Measurements from ENCODE around the gene CEP170. TPM values are rescaled to one million over a fixed set of nuclear protein-coding genes. Genes with fewer than 3 reads are reported as not detected.
"Not testable (repeated sequence)": the region's sequence is repeated elsewhere in the genome, so short reads cannot be mapped to it uniquely, and the experiment has no call there.

Gene CEP170
- total RNA-seq, 1 donor from 2014 or later, result 47.6 TPM

- DNase-seq (ENCODE audit: low spot score), result no peak
- Mint-ChIP-seq H3K27ac (no peak overlapping the region), H3K9me3 (no peaks in the 10 kb centered on the region), H3K27me3 (ENCODE audit: insufficient read depth) (no peaks in the 10 kb centered on the region), H3K4me1 (ENCODE audit: low read depth) (no peaks in the 10 kb centered on the region), H3K36me3 (ENCODE audit: low read depth) (peaks cover 9% of the 10 kb centered on the region), H3K4me3 (no peak overlapping the region)
- intact Hi-C loops (cut with micrococcal nuclease), result no loop called here
Observed at GRCh38 chr1:243213045-243213787, 41.9 kb downstream of the CEP170 start.

- H3K9me3 Mint-ChIP-seq; H3K27ac Mint-ChIP-seq; H3K4me1 Mint-ChIP-seq (ENCODE audit: low read depth); H3K4me3 Mint-ChIP-seq; intact Hi-C loops (cut with micrococcal nuclease); H3K27me3 Mint-ChIP-seq (ENCODE audit: insufficient read depth); DNase-seq (ENCODE audit: low spot score); H3K36me3 Mint-ChIP-seq (ENCODE audit: low read depth): not testable (repeated sequence)
Observed at GRCh38 chr1:243211984-243212383, 43.1 kb downstream of the CEP170 start.

- peaks cover 14% of the 10 kb centered on the region for H3K36me3 Mint-ChIP-seq (ENCODE audit: low read depth)
- H3K4me1 Mint-ChIP-seq (ENCODE audit: low read depth); DNase-seq (ENCODE audit: low spot score); H3K27ac Mint-ChIP-seq; H3K4me3 Mint-ChIP-seq; H3K27me3 Mint-ChIP-seq (ENCODE audit: insufficient read depth); H3K9me3 Mint-ChIP-seq; intact Hi-C loops (cut with micrococcal nuclease): not testable (repeated sequence)
Observed at GRCh38 chr1:243205026-243205501, 50.0 kb downstream of the CEP170 start.

- H3K4me1 Mint-ChIP-seq (ENCODE audit: low read depth); intact Hi-C loops (cut with micrococcal nuclease); H3K4me3 Mint-ChIP-seq; DNase-seq (ENCODE audit: low spot score); H3K9me3 Mint-ChIP-seq; H3K27me3 Mint-ChIP-seq (ENCODE audit: insufficient read depth); H3K27ac Mint-ChIP-seq: not testable (repeated sequence)
- H3K36me3 Mint-ChIP-seq (ENCODE audit: low read depth), result peaks cover 14% of the 10 kb centered on the region
Observed at GRCh38 chr1:243204336-243204735, 50.7 kb downstream of the CEP170 start.

- H3K27me3 Mint-ChIP-seq (ENCODE audit: insufficient read depth); H3K4me3 Mint-ChIP-seq; H3K27ac Mint-ChIP-seq; DNase-seq (ENCODE audit: low spot score); H3K9me3 Mint-ChIP-seq; intact Hi-C loops (cut with micrococcal nuclease); H3K4me1 Mint-ChIP-seq (ENCODE audit: low read depth): not testable (repeated sequence)
- H3K36me3 Mint-ChIP-seq (ENCODE audit: low read depth), result peaks cover 16% of the 10 kb centered on the region
Observed at GRCh38 chr1:243203196-243203595, 51.9 kb downstream of the CEP170 start.

- H3K4me3 Mint-ChIP-seq; H3K27me3 Mint-ChIP-seq (ENCODE audit: insufficient read depth): not testable (repeated sequence)
Observed at GRCh38 chr1:243201316-243201715, 53.8 kb downstream of the CEP170 start.

GRCh38 chr1:243197524-243197923 is 57.6 kb downstream of the CEP170 start:
- H3K4me3 Mint-ChIP-seq; H3K27me3 Mint-ChIP-seq (ENCODE audit: insufficient read depth); H3K27ac Mint-ChIP-seq; H3K4me1 Mint-ChIP-seq (ENCODE audit: low read depth); intact Hi-C loops (cut with micrococcal nuclease); H3K9me3 Mint-ChIP-seq; DNase-seq (ENCODE audit: low spot score): not testable (repeated sequence)
- H3K36me3 Mint-ChIP-seq (ENCODE audit: low read depth), result peaks cover 15% of the 10 kb centered on the region

More at GRCh38 chr1:243201316-243201715, 53.8 kb downstream of the CEP170 start:
- intact Hi-C loops (cut with micrococcal nuclease); H3K9me3 Mint-ChIP-seq; H3K4me1 Mint-ChIP-seq (ENCODE audit: low read depth); DNase-seq (ENCODE audit: low spot score); H3K27ac Mint-ChIP-seq: not testable (repeated sequence)
- H3K36me3 Mint-ChIP-seq (ENCODE audit: low read depth), result peaks cover 23% of the 10 kb centered on the region

- intact Hi-C loops (cut with micrococcal nuclease); H3K9me3 Mint-ChIP-seq; H3K27ac Mint-ChIP-seq; H3K4me1 Mint-ChIP-seq (ENCODE audit: low read depth); H3K27me3 Mint-ChIP-seq (ENCODE audit: insufficient read depth); H3K4me3 Mint-ChIP-seq; DNase-seq (ENCODE audit: low spot score): not testable (repeated sequence)
- peaks cover 17% of the 10 kb centered on the region for H3K36me3 Mint-ChIP-seq (ENCODE audit: low read depth)
Observed at GRCh38 chr1:243193330-243193729, 61.8 kb downstream of the CEP170 start.

- H3K27me3 Mint-ChIP-seq (ENCODE audit: insufficient read depth); H3K9me3 Mint-ChIP-seq; DNase-seq (ENCODE audit: low spot score); H3K27ac Mint-ChIP-seq; H3K4me1 Mint-ChIP-seq (ENCODE audit: low read depth); H3K4me3 Mint-ChIP-seq: not testable (repeated sequence)
- H3K36me3 Mint-ChIP-seq (ENCODE audit: low read depth), result peaks cover 19% of the 10 kb centered on the region
- intact Hi-C loops (cut with micrococcal nuclease), result loop anchor here (10.0 kb wide), 1 partner anchor 68 kb away; the partner anchor contains the start of genes CEP170 and SDCCAG8
Observed at GRCh38 chr1:243186201-243186995, 68.7 kb downstream of the CEP170 start.

- not testable (repeated sequence) for H3K27me3 Mint-ChIP-seq (ENCODE audit: insufficient read depth); H3K27ac Mint-ChIP-seq; H3K4me3 Mint-ChIP-seq; H3K9me3 Mint-ChIP-seq; DNase-seq (ENCODE audit: low spot score)
- intact Hi-C loops (cut with micrococcal nuclease), result loop anchor here (10.0 kb wide), 1 partner anchor 70 kb away; the partner anchor contains the start of genes CEP170 and SDCCAG8
- Mint-ChIP-seq H3K4me1 (ENCODE audit: low read depth) (peaks cover 12% of the 10 kb centered on the region), H3K36me3 (ENCODE audit: low read depth) (peaks cover 22% of the 10 kb centered on the region)
Observed at GRCh38 chr1:243184787-243185186, 70.3 kb downstream of the CEP170 start.

- intact Hi-C loops (cut with micrococcal nuclease), result loop anchor here (10.0 kb wide), 1 partner anchor 71 kb away; the partner anchor contains the start of genes CEP170 and SDCCAG8
- not testable (repeated sequence) for H3K27me3 Mint-ChIP-seq (ENCODE audit: insufficient read depth); H3K4me3 Mint-ChIP-seq; DNase-seq (ENCODE audit: low spot score); H3K27ac Mint-ChIP-seq; H3K9me3 Mint-ChIP-seq
- Mint-ChIP-seq H3K36me3 (ENCODE audit: low read depth) (peaks cover 26% of the 10 kb centered on the region), H3K4me1 (ENCODE audit: low read depth) (peaks cover 17% of the 10 kb centered on the region)
Observed at GRCh38 chr1:243183661-243184060, 71.4 kb downstream of the CEP170 start.

- intact Hi-C loops (cut with micrococcal nuclease), result loop anchor here (10.0 kb wide), 1 partner anchor 72 kb away; the partner anchor contains the start of genes CEP170 and SDCCAG8
Observed at GRCh38 chr1:243183176-243183575, 71.9 kb downstream of the CEP170 start.

GRCh38 chr1:243179720-243180119 is 75.4 kb downstream of the CEP170 start:
- no peaks in the 10 kb centered on the region for H3K27me3 Mint-ChIP-seq (ENCODE audit: insufficient read depth)
- no peaks in the 10 kb centered on the region for H3K9me3 Mint-ChIP-seq
- intact Hi-C loops (cut with micrococcal nuclease), result loop anchor here (10.0 kb wide), 1 partner anchor 75 kb away; the partner anchor contains the start of genes CEP170 and SDCCAG8
- peak overlapping the region; percentile 46 for H3K27ac Mint-ChIP-seq
- H3K4me1 Mint-ChIP-seq (ENCODE audit: low read depth), result peaks cover 17% of the 10 kb centered on the region
- DNase-seq (ENCODE audit: low spot score), result no peak
- H3K36me3 Mint-ChIP-seq (ENCODE audit: low read depth), result peaks cover 13% of the 10 kb centered on the region
- H3K4me3 Mint-ChIP-seq, result peak overlapping the region; percentile 8

More at GRCh38 chr1:243183176-243183575, 71.9 kb downstream of the CEP170 start:
- peaks cover 17% of the 10 kb centered on the region for H3K4me1 Mint-ChIP-seq (ENCODE audit: low read depth)
- H3K9me3 Mint-ChIP-seq; H3K27ac Mint-ChIP-seq; H3K4me3 Mint-ChIP-seq; H3K27me3 Mint-ChIP-seq (ENCODE audit: insufficient read depth); DNase-seq (ENCODE audit: low spot score): not testable (repeated sequence)
- peaks cover 26% of the 10 kb centered on the region for H3K36me3 Mint-ChIP-seq (ENCODE audit: low read depth)

Measured in activated T-helper 1 cell treated with anti-CD3 and anti-CD28 coated beads, Interleukin-12 subunit alpha, Interleukin-12 subunit beta, Interleukin-2, Interleukin-4 antibody, amounts not matched to agents 30 ng/mL and 10 ng/mL and 1 ng/mL, durations not matched to agents 14 hours and 24 hours and 36 hours (primary cell).